HG03095 (cell line): Measurements from ENCODE around the gene ARAP1.

ENCODE experiments used
- ATAC-seq: cut with Tn5 transposase; IDR thresholded peaks from one replicate; pipeline ENCODE4 v1.9.1; 2021; ENCODE audit warnings: moderate library complexity; ENCODE audit not compliant: unreplicated experiment

ARAP1 gene

DNA sequence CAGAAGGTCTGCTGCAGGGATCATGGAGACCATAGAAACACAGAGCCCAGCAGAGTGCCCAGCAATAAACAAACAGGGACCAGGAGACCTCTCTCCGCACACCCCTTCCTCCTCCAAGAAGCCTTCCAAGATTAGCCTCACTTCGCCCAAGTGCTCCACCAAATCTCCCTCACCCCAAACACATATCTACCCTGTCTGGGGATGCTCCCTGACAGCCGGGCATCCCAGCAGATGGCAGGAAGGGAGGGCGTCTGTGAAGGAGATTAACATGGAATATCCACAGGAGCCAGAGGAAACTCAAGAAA lies 26.5 kb downstream of the ARAP1 start:
- ATAC-seq, result no peak

DNA sequence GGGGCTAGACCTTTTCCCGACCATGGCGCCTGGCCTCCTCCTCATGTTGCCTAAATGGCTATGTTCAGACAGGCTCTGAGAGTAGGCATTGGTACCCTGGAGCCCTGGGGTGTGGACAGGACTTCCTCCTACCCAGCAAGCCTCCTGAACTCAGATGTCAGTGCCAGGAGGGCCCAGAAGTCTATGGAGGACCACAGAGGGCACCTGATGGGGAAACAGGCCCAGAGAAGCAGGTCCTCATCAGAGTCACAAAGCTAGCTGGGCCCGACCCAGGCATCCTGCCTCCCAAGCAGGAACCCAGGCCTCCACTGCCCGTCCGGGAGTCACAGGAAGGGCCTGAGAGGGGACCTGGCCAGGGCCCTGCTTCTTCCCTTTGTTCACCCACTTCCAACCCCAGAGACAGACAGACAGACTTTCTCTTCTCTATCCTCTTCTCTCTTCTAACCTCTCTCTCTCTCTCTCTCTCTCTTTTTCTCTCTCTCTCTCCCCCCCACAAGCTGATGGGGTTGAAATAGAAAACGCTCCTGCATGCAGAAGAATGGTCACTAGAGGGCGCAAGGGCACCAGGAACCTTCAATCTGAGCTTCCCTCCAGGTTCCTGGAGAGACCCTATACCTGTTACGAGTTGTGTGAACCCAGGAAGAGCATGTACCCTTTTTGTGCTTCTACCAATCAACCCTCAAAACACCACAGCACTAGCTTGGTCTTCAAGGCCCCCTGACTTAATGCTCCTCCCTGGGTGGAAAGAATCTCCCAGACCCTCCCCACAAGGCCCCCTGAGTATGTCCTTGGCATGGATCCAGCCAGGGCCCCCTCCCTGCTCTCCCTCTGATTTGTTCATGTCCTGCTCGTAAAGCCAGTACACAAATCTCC lies 27.1 kb downstream of the ARAP1 start:
- no peak for ATAC-seq

GRCh38 chr11:72724021-72724551 lies 28.1 kb downstream of the ARAP1 start:
- ATAC-seq, result no peak

- ATAC-seq, result no peak
These were observed 28.7 kb downstream of the ARAP1 start for GRCh38 chr11:72723508-72723907.

DNA sequence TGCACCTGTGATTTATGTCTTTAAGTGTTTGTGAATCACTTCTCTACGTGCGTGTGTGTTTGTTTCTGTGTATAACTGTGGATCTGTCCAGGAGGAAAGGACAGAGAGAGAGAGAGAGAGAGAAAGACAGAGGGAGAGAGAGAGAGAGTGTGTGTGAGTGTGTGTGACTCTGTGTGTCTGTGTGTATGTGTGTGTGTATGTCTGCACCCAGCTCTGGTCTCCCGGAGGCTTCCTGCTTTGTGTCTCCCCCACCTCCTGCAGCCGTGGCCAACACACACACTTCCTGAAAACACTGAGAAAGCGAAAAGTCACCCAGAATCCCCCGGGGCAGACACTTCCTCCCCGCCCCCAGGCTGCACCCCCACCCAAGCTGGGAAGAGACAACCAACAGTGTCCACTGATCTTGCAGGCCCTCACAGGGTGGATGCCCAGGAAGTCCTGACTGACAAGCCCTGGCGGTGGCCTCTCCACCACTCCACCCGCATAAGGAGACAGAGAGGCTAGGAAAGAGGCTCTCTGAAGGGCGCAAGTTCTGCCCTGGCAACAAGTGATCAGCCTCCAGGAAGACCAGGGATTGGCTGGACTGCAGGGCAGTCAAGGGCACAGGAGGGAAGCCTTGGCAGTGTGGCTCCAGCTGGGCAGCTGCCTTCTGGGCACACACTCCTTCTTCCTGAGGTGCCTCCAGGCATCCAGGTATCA lies 30.0 kb downstream of the ARAP1 start:
- ATAC-seq, result peak; percentile 73

DNA sequence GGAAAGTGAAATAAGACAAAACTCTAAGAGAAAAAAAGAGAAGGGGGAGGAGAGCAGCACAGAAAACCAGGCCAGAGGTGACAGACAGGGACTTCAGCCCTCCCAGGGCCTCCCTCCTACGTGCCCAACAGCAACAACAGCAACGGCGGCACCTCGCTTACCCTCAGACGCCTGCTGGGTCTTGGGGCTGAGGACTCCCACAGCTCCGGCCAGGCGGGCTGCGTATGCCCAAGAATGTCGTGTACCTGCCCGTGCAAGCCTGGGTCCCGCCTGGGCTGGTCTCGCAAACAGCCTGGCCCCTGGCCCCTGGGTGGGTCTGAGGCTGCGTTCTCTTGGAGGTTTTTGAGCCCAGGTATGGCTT lies 30.5 kb downstream of the ARAP1 start:
- no peak for ATAC-seq

DNA sequence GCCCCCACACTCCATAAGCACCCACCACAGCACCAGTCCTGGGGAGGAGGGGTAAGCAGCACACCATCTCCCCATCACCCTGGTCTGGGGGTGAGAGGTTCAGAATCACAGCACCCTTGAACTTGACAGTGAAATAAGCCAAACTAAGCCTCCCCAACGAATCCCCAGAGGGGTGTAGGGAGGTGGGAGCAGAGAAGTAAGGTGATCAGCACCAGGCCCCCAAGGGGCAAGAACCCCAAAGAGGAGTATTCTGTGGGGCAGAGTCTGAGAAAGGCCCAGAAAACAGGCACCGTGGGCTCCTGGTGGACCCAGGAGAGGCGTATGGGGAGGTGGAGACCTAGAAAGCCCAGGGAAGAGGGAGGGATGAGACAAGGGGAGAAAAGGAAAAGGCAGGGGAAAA lies 30.9 kb downstream of the ARAP1 start:
- ATAC-seq, result no peak

DNA sequence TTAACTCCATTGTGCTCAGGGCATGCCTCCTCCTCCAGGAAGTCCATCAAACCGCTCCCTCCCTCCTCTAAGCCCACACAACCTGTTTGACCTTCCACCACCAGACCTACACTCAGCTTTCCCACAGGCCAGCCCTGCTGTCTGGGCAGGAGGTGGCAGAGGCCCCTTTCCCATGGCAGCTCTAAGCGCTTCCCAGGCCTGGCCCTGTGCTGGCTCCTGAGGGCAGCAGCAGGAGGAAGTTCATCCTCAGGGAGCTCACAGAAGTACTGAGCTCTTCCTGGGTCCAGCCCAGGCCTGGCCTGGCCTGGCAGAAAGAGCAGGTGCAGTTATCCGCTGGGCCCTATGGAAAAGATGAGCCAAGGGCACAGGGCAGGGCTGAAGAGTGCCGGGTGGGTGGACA lies 31.4 kb downstream of the ARAP1 start:
- no peak for ATAC-seq

DNA sequence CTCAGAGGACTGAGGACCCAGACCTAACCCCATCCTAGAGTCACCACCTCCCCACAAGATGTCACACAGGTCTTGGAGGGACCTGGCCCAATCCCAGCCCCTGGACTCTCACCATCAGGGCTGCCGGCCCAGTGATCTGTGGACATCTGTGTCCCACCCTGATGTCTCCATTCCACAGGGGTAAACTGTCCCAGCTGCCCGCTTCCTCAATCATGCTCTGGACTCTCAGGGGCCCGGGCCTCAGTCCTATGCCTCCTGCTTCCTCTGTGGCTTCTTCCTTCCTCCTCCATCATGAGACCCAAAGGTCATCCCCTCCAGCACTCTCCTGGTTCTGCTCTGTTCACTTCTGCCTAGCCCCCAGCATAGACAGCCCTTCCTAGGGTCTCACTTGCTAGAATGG lies 32.2 kb downstream of the ARAP1 start:
- ATAC-seq, result no peak

- no peak for ATAC-seq
These were observed 32.7 kb downstream of the ARAP1 start for GRCh38 chr11:72719551-72719950.

DNA sequence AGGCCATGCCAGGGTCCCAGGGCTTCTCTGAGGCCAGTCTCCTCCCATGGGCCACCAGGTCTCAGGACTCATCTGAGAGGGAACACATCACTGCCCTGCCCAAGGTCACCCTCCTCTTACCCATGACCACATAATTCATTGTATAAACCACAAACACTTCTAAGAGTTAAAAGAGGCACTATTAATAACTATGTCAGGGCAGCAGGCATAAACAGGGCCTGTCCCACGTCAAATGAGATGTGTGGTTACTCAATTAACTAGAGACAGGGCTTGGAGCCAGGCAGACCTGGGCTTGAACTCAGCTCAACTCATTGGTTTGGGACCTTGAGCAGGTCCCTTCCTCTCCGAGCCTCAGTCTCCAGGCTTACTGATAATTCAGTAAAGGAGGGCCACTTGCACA lies 33.1 kb downstream of the ARAP1 start:
- ATAC-seq, result no peak

DNA sequence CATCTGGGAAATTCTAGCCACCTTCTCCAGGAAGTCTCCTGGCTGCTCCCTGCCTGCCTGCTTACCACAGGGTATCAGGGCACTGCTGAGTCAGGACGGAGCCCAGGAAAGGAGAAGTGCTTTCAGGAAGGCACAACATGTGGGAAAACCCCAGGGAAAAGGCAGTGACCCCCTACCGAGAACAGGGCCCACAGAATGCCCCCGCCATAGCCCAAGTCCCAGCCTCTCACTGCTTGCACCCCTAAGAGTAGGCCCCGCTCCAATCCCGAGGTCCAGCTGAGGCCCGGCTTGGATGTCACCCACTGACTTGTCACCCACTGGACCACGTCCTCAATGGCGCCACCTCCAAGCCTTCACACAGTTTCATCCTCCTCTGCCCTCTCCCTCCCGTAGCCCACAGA lies 34.1 kb downstream of the ARAP1 start:
- ATAC-seq, result no peak

DNA sequence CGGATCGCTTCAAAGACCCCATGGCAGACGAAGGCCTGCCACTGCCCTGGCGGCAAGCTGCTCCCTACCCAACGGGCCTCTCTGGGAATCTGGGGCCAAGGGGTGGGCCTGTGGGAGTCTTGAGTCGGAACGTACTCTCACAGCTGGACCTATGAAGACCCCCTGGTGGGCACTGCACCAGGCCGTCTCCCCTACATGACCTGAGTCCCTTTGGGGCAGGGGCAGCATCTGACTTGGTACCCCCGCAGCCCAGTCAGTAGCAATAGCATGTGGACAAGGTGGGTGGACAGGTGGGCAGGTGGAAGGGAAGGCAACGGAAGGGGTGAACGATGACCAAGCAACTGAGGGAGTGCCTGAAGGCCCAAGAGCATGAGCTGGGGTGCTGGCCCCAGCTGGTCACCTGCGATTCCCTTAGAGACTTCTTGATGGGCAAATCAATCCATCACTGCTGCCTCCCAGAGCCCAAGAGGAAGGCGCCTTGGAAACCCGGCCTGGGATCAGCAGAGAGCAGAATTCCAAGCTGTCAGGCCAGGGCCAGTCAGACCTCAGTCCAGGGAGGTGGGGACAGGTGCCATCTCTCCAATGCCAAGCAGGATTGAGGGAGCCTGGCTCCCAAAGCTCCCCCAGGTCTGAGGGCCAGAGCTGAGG lies 35.3 kb downstream of the ARAP1 start:
- ATAC-seq, result no peak

DNA sequence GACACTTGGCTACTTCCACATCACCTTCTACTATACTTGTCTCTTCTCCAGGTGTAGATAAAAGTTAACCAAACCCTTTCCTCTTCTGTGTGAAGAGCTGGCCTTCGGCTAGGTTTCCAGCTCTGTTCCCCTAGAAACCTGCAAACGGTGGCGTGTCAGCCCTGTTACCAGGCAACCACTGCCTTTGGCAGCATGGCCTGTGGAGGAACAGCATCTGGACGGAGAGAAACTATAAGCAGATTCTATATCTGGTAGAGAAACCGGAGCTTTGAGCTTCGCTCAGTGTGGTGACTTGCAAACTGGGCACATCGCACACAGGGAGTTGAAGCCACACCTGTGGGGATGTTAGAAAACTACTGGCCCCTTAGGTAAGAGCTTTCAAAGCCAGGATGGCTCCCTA lies 35.9 kb downstream of the ARAP1 start:
- no peak for ATAC-seq

GRCh38 chr11:72712841-72713240 lies 39.4 kb downstream of the ARAP1 start:
- ATAC-seq, result no peak

DNA sequence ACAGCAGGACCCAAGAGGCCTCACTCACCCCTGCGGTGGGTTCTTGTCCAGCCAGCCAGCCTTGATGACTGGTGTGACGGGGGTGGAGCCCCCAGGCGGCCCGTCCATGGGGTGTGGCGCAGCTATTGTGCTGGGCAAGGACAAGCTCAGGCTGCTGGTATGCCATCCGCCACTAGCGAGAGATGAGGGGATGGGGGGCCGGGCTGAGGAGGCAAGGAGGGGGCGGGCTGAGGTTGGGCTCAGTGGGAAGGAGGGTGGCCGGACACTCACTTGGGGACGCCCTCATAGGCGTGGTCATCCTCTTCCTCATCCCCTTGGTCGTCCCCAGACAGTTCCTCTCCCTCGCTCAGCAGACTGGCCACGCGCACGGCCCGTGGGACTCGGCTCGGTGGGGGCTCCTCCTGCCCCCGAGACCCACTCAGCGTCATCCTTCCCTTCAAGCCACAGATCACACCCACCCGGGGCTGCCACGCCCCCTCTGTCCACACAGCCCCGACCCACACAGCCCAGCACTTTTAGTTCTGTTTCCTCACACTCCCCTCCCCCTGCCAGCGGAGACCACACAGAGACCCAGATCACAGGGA lies 39.9 kb downstream of the ARAP1 start:
- ATAC-seq, result no peak

DNA sequence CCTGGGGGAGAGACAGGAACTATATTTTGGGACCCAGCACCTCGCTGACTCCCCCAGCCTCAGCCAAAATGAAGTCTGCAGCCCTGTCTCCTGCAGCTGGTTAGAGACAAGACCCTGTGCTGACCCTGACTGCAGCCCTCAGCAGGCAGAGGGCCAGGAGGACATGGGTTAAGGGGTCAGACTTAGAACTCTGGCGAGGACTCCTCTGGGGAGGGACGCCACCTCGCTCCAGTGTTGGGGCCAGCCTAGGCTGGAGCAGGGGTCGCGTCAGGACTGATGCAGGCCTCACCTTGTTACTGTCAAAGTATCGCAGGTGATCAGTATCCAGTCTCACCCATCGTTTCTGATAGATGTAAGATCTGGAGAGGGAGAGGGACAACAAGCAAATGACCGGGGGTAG lies 41.1 kb downstream of the ARAP1 start:
- no peak for ATAC-seq

DNA sequence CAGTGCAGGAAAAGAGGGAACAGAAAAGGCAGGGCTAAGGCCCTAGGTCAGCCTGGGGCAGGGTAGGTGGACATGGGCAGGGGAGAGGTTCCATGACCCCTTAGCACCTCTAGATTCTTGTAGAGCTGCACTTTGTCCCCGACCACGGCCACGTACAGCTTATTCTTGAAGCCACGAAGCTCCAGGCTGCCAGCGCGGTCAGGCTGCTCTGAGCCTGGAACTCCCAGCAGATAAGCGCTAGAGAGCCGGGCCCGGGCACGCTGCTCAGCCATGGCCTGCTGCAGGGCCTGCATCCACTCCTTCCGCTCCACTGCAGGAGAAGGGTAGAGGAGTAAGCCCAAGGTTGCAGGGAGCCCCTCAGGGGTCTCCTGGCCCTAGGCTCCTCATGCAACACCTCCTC lies 41.9 kb downstream of the ARAP1 start:
- ATAC-seq, result no peak

- no peak for ATAC-seq
These were observed 42.5 kb downstream of the ARAP1 start for GRCh38 chr11:72709478-72710238.

GRCh38 chr11:72707032-72707431 lies 45.2 kb downstream of the ARAP1 start:
- ATAC-seq, result no peak

- ATAC-seq, result no peak
These were observed 45.6 kb downstream of the ARAP1 start for GRCh38 chr11:72706579-72706978.
